Stimulated activated CD8-positive, alpha-beta memory T cell treated with anti-CD3 and anti-CD28 coated beads, Interleukin-15, amount 100 ng/mL, for 1 hour (primary cell): ENCODE data around the gene SOST.

ENCODE experiments used
- DNase-seq: peaks from one replicate; pipeline ENCODE4 v3.0.0-alpha.2; 2020; ENCODE audit warnings: low read depth

SOST gene

GRCh38 chr17:43707184-43707583, 51.4 kb downstream of the SOST start:
- DNase-seq: no peak

- no peak for DNase-seq
Observed at GRCh38 chr17:43706235-43706634, 52.4 kb downstream of the SOST start.
